ENCODE measurements around the gene KPNA6.

The KPNA6 gene

DNA sequence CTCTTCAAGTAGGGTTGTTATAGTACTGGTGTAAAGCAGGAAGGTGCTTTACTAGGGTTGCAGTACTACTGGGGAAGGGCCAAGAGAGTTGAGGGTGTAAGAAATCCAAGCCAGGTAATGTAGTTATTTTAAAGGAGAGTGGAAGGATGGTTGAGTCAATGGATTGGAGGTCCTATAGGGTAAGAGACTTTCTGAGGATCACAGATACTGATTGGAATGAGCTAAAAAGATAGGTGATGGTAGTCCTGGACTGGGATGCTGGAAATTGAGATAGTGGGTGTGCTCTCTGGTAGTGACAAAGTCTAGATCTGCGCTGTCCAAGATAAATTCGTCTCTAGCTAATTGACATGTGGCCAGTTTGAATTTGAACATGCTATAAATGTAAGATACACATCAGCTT lies 78.6 kb downstream of the KPNA6 start:
- Histone ChIP-seq H3K9me3 (replicated peaks; ENCODE audit: insufficient read depth, low read length) (no peaks in the 10 kb centered on the region), H3K4me3 (ENCODE audit: low read length) (no peak overlapping the region), H3K4me1 (ENCODE audit: low read length) (no peaks in the 10 kb centered on the region), H3F3A (ENCODE audit: insufficient read depth, low read length) (no peaks in the 10 kb centered on the region), H2AFZ (ENCODE audit: low read length) (no peak overlapping the region), H3K27ac (ENCODE audit: low read length) (no peak overlapping the region), H3K27me3 (replicated peaks; ENCODE audit: insufficient read depth, low read length) (no peaks in the 10 kb centered on the region), H4K20me1 (ENCODE audit: insufficient read depth, low read length) (no peaks in the 10 kb centered on the region), H3K36me3 (replicated peaks; ENCODE audit: insufficient read depth, low read length) (peaks cover 26% of the 10 kb centered on the region), H3K9me2 (replicated peaks; ENCODE audit: insufficient read depth, low read length) (no peaks in the 10 kb centered on the region), H3K79me2 (ENCODE audit: low read length) (peaks cover 60% of the 10 kb centered on the region), H3K4me2 (ENCODE audit: low read depth, low read length) (no peak overlapping the region), H3K9ac (ENCODE audit: low read length) (no peak overlapping the region)
- DNase-seq = no peak
- TF ChIP-seq EZH2phosphoT487 (IDR thresholded peaks at IDR 0.05; ENCODE audit: low read length) (no peak), EZH2 (optimal IDR thresholded peaks at IDR 0.05; ENCODE audit: low read depth, low read length) (no peak)
- TF ChIP-seq, protein P1, sequence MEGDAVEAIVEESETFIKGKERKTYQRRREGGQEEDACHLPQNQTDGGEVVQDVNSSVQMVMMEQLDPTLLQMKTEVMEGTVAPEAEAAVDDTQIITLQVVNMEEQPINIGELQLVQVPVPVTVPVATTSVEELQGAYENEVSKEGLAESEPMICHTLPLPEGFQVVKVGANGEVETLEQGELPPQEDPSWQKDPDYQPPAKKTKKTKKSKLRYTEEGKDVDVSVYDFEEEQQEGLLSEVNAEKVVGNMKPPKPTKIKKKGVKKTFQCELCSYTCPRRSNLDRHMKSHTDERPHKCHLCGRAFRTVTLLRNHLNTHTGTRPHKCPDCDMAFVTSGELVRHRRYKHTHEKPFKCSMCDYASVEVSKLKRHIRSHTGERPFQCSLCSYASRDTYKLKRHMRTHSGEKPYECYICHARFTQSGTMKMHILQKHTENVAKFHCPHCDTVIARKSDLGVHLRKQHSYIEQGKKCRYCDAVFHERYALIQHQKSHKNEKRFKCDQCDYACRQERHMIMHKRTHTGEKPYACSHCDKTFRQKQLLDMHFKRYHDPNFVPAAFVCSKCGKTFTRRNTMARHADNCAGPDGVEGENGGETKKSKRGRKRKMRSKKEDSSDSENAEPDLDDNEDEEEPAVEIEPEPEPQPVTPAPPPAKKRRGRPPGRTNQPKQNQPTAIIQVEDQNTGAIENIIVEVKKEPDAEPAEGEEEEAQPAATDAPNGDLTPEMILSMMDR (IDR thresholded peaks at IDR 0.05; ENCODE audit: low read length) = no peak

DNA sequence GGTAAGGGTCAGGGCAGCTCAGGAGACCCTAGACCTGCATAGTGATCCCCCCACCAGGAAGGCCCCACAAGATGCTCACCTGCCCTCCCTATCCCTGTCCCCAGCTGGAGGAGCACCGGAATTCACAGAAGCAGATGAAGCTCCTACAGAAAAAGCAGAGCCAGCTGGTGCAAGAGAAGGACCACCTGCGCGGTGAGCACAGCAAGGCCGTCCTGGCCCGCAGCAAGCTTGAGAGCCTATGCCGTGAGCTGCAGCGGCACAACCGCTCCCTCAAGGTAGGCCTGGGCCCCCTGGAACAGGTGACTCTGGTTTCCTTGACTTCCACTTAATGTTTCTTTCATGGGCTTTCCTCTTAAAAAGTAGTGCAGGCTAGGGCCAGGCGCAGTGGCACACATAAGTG lies 80.0 kb downstream of the KPNA6 start:
- no peaks in the 10 kb centered on the region for H4K20me1 ChIP-seq (ENCODE audit: insufficient read depth, low read length)
- H3K36me3 ChIP-seq (replicated peaks; ENCODE audit: insufficient read depth, low read length) = peaks cover 36% of the 10 kb centered on the region
- H3K27me3 ChIP-seq (replicated peaks; ENCODE audit: insufficient read depth, low read length) = no peaks in the 10 kb centered on the region

DNA sequence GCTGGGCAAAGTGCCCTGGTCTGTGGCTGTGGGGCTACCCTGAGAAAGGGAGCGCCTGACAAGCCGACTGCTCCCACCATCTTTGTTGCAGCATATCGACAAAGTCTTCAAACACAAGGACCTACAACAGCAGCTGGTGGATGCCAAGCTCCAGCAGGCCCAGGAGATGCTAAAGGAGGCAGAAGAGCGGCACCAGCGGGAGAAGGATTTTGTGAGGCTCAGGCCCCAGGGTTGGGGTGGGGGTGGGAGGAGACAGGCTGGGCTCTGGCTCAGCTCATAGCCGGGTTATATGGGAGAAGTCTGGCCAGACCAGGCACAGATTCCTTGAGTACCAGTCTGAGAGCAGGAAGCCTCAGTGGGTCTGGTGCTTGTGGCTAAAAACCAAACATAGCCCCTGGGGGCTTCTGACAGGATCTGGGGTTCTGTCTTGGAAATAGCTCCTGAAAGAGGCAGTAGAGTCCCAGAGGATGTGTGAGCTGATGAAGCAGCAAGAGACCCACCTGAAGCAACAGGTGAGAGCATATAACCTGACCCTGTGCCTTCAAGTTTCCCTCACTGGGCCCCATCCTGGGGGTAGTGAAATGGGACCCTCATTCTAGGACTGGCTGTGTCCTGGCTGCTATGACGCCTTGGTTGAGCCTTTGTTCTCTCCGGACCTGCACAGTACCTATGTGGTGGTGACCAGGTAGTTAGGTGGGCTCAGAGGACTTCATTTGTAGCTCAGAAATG lies 84.5 kb downstream of the KPNA6 start:
- Histone ChIP-seq H3K36me3 (replicated peaks; ENCODE audit: insufficient read depth, low read length) (peaks cover 31% of the 10 kb centered on the region), H3K9me3 (replicated peaks; ENCODE audit: insufficient read depth, low read length) (no peaks in the 10 kb centered on the region), H3K79me2 (ENCODE audit: low read length) (peaks cover 14% of the 10 kb centered on the region), H3K27ac (ENCODE audit: low read length) (no peak overlapping the region), H3K4me2 (ENCODE audit: low read depth, low read length) (no peak overlapping the region), H3K9me2 (replicated peaks; ENCODE audit: insufficient read depth, low read length) (no peaks in the 10 kb centered on the region), H3F3A (ENCODE audit: insufficient read depth, low read length) (peaks cover 15% of the 10 kb centered on the region; the same call in 1 of the 2 replicates), H2AFZ (ENCODE audit: low read length) (no peak overlapping the region), H3K9ac (ENCODE audit: low read length) (no peak overlapping the region), H4K20me1 (ENCODE audit: insufficient read depth, low read length) (peaks cover 17% of the 10 kb centered on the region), H3K27me3 (replicated peaks; ENCODE audit: insufficient read depth, low read length) (no peaks in the 10 kb centered on the region), H3K4me1 (ENCODE audit: low read length) (peaks cover 30% of the 10 kb centered on the region), H3K4me3 (ENCODE audit: low read length) (no peak overlapping the region)
- no peak for DNase-seq
- TF ChIP-seq, protein P1 (IDR thresholded peaks at IDR 0.05; ENCODE audit: low read length) = no peak
- TF ChIP-seq EZH2 (optimal IDR thresholded peaks at IDR 0.05; ENCODE audit: low read depth, low read length) (no peak), EZH2phosphoT487 (IDR thresholded peaks at IDR 0.05; ENCODE audit: low read length) (no peak)

More for the DNA sequence above, 80.0 kb downstream of the KPNA6 start:
- no peak overlapping the region for H2AFZ ChIP-seq (ENCODE audit: low read length)
- H3K4me3 ChIP-seq (ENCODE audit: low read length) = no peak overlapping the region
- no peak for DNase-seq
- H3K9me3 ChIP-seq (replicated peaks; ENCODE audit: insufficient read depth, low read length) = no peaks in the 10 kb centered on the region
- H3K9me2 ChIP-seq (replicated peaks; ENCODE audit: insufficient read depth, low read length) = no peaks in the 10 kb centered on the region
- no peak overlapping the region for H3K27ac ChIP-seq (ENCODE audit: low read length)
- TF ChIP-seq, protein P1 (IDR thresholded peaks at IDR 0.05; ENCODE audit: low read length) = no peak
- no peak for TF ChIP-seq EZH2phosphoT487 (IDR thresholded peaks at IDR 0.05; ENCODE audit: low read length)
- no peak for TF ChIP-seq EZH2 (optimal IDR thresholded peaks at IDR 0.05; ENCODE audit: low read depth, low read length)
- H3K9ac ChIP-seq (ENCODE audit: low read length) = no peak overlapping the region
- no peaks in the 10 kb centered on the region for H3F3A ChIP-seq (ENCODE audit: insufficient read depth, low read length)
- no peaks in the 10 kb centered on the region for H3K4me1 ChIP-seq (ENCODE audit: low read length)
- H3K4me2 ChIP-seq (ENCODE audit: low read depth, low read length) = no peak overlapping the region
- H3K79me2 ChIP-seq (ENCODE audit: low read length) = peaks cover 51% of the 10 kb centered on the region
